ENCODE data around the gene CCSER1.

CCSER1 gene

DNA sequence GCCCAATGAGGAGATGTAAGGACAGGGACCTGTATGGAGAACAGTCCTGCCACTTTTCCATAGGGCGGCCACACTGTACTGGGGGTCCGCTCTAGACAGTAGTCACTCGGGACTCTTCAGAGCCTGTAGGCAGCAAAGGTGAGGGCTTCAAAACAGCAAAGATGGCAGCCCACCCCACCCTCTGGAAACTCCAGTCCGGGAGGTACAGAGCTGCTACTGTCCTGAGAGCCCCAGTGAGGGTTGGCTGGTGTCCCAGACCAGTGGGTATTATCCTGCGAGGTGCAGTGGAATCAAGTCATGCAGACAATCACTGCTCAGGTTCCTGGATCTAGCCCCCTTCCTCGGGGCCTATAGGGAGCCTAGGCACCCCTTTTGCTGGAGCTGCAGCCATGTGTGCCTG is 1392.0 kb downstream of the CCSER1 start:
- no peak for TF ChIP-seq CTCF (IDR thresholded peaks at IDR 0.05; ENCODE audit: borderline replicate concordance, insufficient read depth, low read depth, low read length)

DNA sequence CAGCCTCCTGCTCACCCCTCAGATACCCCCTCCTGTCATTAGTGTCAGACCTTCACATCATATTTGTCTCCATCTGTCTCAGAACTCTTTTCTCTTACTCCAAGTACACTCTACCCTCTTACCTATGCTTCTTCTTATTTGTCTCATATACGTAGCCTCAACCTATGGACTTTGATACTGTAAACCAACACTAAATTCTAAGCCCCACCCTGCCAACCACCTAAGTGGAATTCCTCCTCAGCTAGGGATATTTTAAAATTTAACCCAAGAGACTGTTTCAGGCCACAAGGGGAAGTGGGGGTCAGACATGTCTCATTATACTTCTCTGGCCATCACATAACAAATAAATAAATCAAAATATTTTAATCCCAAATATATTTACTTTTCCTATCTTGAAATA is 1398.4 kb downstream of the CCSER1 start:
- TF ChIP-seq CTCF (IDR thresholded peaks at IDR 0.05; ENCODE audit: borderline replicate concordance, insufficient read depth, low read depth, low read length), result no peak
- H3K4me3 ChIP-seq (ENCODE audit: low read depth, low read length), result no peak overlapping the region

More for the DNA sequence above, 1392.0 kb downstream of the CCSER1 start:
- H3K4me3 ChIP-seq (ENCODE audit: low read depth, low read length), result no peak overlapping the region

GRCh38 chr4:91527056-91527455 is 1399.9 kb downstream of the CCSER1 start:
- no peak overlapping the region for H3K4me3 ChIP-seq (ENCODE audit: low read depth, low read length)
- TF ChIP-seq CTCF (IDR thresholded peaks at IDR 0.05; ENCODE audit: borderline replicate concordance, insufficient read depth, low read depth, low read length), result no peak

- no peak for TF ChIP-seq CTCF (IDR thresholded peaks at IDR 0.05; ENCODE audit: borderline replicate concordance, insufficient read depth, low read depth, low read length)
- H3K4me3 ChIP-seq (ENCODE audit: low read depth, low read length), result no peak overlapping the region
Observed at GRCh38 chr4:91567594-91567993, 1440.4 kb downstream of the CCSER1 start.

DNA sequence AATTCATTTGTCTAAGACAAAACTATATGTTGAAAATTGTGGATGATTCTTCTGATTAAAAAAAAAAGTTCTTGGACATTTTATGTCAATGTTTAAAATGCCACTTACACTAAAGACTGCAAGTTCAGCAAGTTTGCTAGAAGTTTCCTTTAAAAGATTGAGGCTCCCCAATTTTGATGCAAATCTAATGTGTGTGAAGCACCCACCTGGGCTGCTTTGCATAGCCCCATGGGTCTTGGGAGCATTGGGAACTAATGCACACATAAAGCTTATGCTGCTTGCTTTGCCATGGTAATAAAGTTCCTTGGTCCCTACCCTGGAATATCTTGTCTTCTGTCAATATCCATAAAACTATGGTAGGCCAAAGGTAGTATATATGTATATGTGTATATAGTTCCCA is 1450.7 kb downstream of the CCSER1 start:
- H3K4me3 ChIP-seq (ENCODE audit: low read depth, low read length), result no peak overlapping the region
- TF ChIP-seq CTCF (IDR thresholded peaks at IDR 0.05; ENCODE audit: borderline replicate concordance, insufficient read depth, low read depth, low read length), result no peak

- TF ChIP-seq CTCF (IDR thresholded peaks at IDR 0.05; ENCODE audit: borderline replicate concordance, insufficient read depth, low read depth, low read length), result no peak
- H3K4me3 ChIP-seq (ENCODE audit: low read depth, low read length), result no peak overlapping the region
Observed at GRCh38 chr4:91590260-91590659, 1463.1 kb downstream of the CCSER1 start.

DNA sequence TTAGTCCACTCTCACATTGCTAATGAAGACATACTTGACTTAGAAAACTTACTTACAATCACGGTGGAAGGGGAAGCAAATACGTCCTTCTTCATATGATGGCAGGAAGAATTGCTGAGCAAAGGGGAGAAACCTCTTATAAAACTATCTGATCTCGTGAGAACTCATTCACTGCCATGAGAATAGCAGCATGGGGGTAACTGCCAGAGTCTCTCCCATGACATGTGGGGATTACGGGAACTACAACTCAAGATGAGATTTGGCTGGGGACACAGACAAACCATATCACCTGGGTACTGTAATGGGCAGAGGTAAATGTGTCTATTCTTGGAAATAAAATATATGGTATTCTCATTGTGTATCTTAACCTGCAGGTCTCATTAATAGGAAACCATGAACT is 1464.9 kb downstream of the CCSER1 start:
- no peak overlapping the region for H3K4me3 ChIP-seq (ENCODE audit: low read depth, low read length)
- TF ChIP-seq CTCF (IDR thresholded peaks at IDR 0.05; ENCODE audit: borderline replicate concordance, insufficient read depth, low read depth, low read length), result no peak

Measured in GM12875 (cell line).